H1 (cell line): ENCODE measurements around the gene IL21R. TPM values are rescaled to one million over a fixed set of nuclear protein-coding genes. Genes with fewer than 3 reads are reported as not detected.

Experiments used
- CTCF ChIA-PET: fragments of 300-600 bp; sonication (Branson Sonifier 250); formaldehyde crosslinking; loops from one replicate; lab custom pipeline; 2021; ENCODE audit not compliant: partially characterized antibody; lab: Charles Lee
- POLR2A ChIA-PET: fragments of 300-600 bp; sonication (Branson Sonifier 250); formaldehyde crosslinking; loops from one replicate; lab custom pipeline; 2021; ENCODE audit warnings: inconsistent platforms; ENCODE audit not compliant: partially characterized antibody; lab: Charles Lee
- DNase-seq, 2 experiments: peaks; one replicate each; pipeline versions ENCODE4 v3.0.0 to v3.0.0-alpha.2; 2010 to 2022; ENCODE audit warnings: low spot score in 2 of 2, low read depth in 1 of 2, mixed read lengths in 1 of 2
- FAIRE-seq: peaks from 2 replicates; lab custom pipeline; 2011; peaks lifted over from hg19 to GRCh38; lab: Jason Lieb, UNC
- H2AFZ ChIP-seq: 2 replicates; pipeline ENCODE4 v1.8.1; 2012; ENCODE audit warnings: low read length, inconsistent platforms
- H2AK5ac ChIP-seq: 2 replicates; pipeline ENCODE4 v1.6.1; 2013; ENCODE audit warnings: low read depth, low read length
- H2BK120ac ChIP-seq: replicated peaks from 2 replicates; pipeline ENCODE3; 2013; ENCODE audit warnings: low read depth, low read length, inconsistent platforms
- H2BK12ac ChIP-seq: 2 replicates; pipeline ENCODE4 v1.6.1; 2013; ENCODE audit warnings: low read depth, low read length
- H2BK15ac ChIP-seq: 2 replicates; pipeline ENCODE4 v1.6.1; 2013; ENCODE audit warnings: low read length
- H2BK20ac ChIP-seq: 2 replicates; pipeline ENCODE4 v1.6.1; 2013; ENCODE audit warnings: low read length
- H2BK5ac ChIP-seq: 2 replicates; pipeline ENCODE4 v1.6.1; 2013; ENCODE audit warnings: low read depth, low read length
- H3K14ac ChIP-seq: 2 replicates; pipeline ENCODE4 v1.6.1; 2013; ENCODE audit warnings: inconsistent platforms; ENCODE audit not compliant: insufficient read length
- H3K18ac ChIP-seq: 2 replicates; pipeline ENCODE4 v1.6.1; 2013; ENCODE audit warnings: low read length; ENCODE audit errors: extremely low read depth
- H3K23ac ChIP-seq: 2 replicates; pipeline ENCODE4 v1.6.1; 2013; ENCODE audit warnings: inconsistent platforms; ENCODE audit not compliant: insufficient read length
- H3K23me2 ChIP-seq: 2 replicates; pipeline ENCODE4 v1.6.1; 2013; ENCODE audit warnings: low read depth, low read length
- H3K27ac ChIP-seq: 2 replicates; pipeline ENCODE4 v1.6.1; 2011; ENCODE audit warnings: low read depth, low read length, inconsistent platforms
- H3K27me3 ChIP-seq, 4 experiments: replicated peaks in 1 of 4; 1 replicate in 1 of 4; 2 replicates in 3 of 4; pipeline versions ENCODE4 v1.6.1 to v1.8.1; 2011 to 2013; ENCODE audit warnings: low read length in 3 of 4, mild to moderate bottlenecking in 3 of 4, inconsistent platforms in 2 of 4, mixed read lengths in 2 of 4, moderate library complexity in 1 of 4; ENCODE audit not compliant: control insufficient read depth in 3 of 4, insufficient read depth in 3 of 4; ENCODE audit errors: extremely low read depth in 1 of 4
- H3K36me3 ChIP-seq, 4 experiments: 2 replicates each; pipeline versions ENCODE4 v1.6.1 to v1.8.1; 2011 to 2013; ENCODE audit warnings: mild to moderate bottlenecking in 4 of 4, low read length in 3 of 4, moderate library complexity in 2 of 4, control low read depth in 1 of 4, inconsistent platforms in 1 of 4; ENCODE audit not compliant: insufficient read depth in 4 of 4, control insufficient read depth in 2 of 4
- H3K4ac ChIP-seq: replicated peaks from 2 replicates; pipeline ENCODE3; 2013; ENCODE audit warnings: low read length, low read depth, mixed read lengths, inconsistent platforms; ENCODE audit not compliant: insufficient read length
- H3K4me1 ChIP-seq, 4 experiments: replicated peaks in 1 of 4; 1 replicate in 1 of 4; 2 replicates in 3 of 4; pipeline versions ENCODE4 v1.6.1 to v1.8.1; 2011 to 2013; ENCODE audit warnings: low read length in 3 of 4, inconsistent platforms in 2 of 4, mixed read lengths in 1 of 4; ENCODE audit not compliant: insufficient read depth in 4 of 4, control insufficient read depth in 3 of 4
- H3K4me2 ChIP-seq, 2 experiments: 2 replicates each; pipeline versions ENCODE4 v1.6.1 to v1.8.1; 2011 to 2013; ENCODE audit warnings: low read depth in 2 of 2, low read length in 2 of 2, control low read depth in 1 of 2, inconsistent platforms in 1 of 2, mild to moderate bottlenecking in 1 of 2; ENCODE audit not compliant: insufficient read depth in 1 of 2
- H3K4me3 ChIP-seq, 4 experiments: fragments of 200-600, 300-600 bp in 1 of 4; sonication (generic), shearing (Covaris generic), sonication (Bioruptor Twin) in 1 of 4; 2 replicates each; pipeline versions ENCODE4 v1.5.1 to v1.8.1; 2011 to 2016; ENCODE audit warnings: low read length in 4 of 4, low read depth in 3 of 4, control low read depth in 2 of 4, inconsistent platforms in 2 of 4, mild to moderate bottlenecking in 2 of 4, mixed read lengths in 1 of 4, moderate library complexity in 1 of 4; ENCODE audit not compliant: insufficient read depth in 2 of 4; ENCODE audit errors: extremely low read depth in 1 of 4
- H3K56ac ChIP-seq: replicated peaks from 2 replicates; pipeline ENCODE3; 2013; ENCODE audit warnings: low read depth, mild to moderate bottlenecking, mixed read lengths, low read length, inconsistent platforms; ENCODE audit not compliant: insufficient read length
- H3K79me1 ChIP-seq: 2 replicates; pipeline ENCODE4 v1.6.1; 2013; ENCODE audit warnings: low read depth, low read length, control low read depth
- H3K79me2 ChIP-seq, 2 experiments: 2 replicates each; pipeline versions ENCODE4 v1.6.1 to v1.8.1; 2012 to 2013; ENCODE audit warnings: low read length in 2 of 2, mild to moderate bottlenecking in 2 of 2, inconsistent platforms in 1 of 2; ENCODE audit not compliant: insufficient read depth in 2 of 2, control insufficient read depth in 1 of 2
- H3K9ac ChIP-seq, 4 experiments: replicated peaks in 1 of 4; 1 replicate in 1 of 4; 2 replicates in 3 of 4; pipeline versions ENCODE4 v1.6.1 to v1.8.1; 2011 to 2013; ENCODE audit warnings: low read depth in 3 of 4, low read length in 3 of 4, control low read depth in 2 of 4, mild to moderate bottlenecking in 2 of 4, moderate library complexity in 2 of 4, inconsistent platforms in 1 of 4; ENCODE audit errors: extremely low read depth in 1 of 4
- H3K9me3 ChIP-seq, 2 experiments: 2 replicates each; pipeline versions ENCODE4 v1.6.1 to v1.8.1; 2012 to 2013; ENCODE audit warnings: mild to moderate bottlenecking in 2 of 2, moderate library complexity in 2 of 2, control low read depth in 1 of 2, inconsistent platforms in 1 of 2, low read depth in 1 of 2, low read length in 1 of 2, mixed read lengths in 1 of 2; ENCODE audit not compliant: insufficient read depth in 2 of 2
- H4K20me1 ChIP-seq, 2 experiments: replicated peaks in 1 of 2; 2 replicates each; pipeline versions ENCODE3 to v1.8.1; 2011 to 2013; ENCODE audit warnings: inconsistent platforms in 2 of 2, low read length in 2 of 2, mild to moderate bottlenecking in 1 of 2; ENCODE audit not compliant: insufficient read depth in 2 of 2, control insufficient read depth in 1 of 2
- H4K5ac ChIP-seq: 2 replicates; pipeline ENCODE4 v1.6.1; 2013; ENCODE audit warnings: low read length, low read depth, mixed read lengths, inconsistent platforms; ENCODE audit not compliant: insufficient read length
- H4K8ac ChIP-seq: 2 replicates; pipeline ENCODE4 v1.8.0; 2013; ENCODE audit warnings: mild to moderate bottlenecking, moderate library complexity, low read length, inconsistent platforms; ENCODE audit not compliant: insufficient read depth; ENCODE audit errors: extremely low read depth
- H4K91ac ChIP-seq: replicated peaks from 2 replicates; pipeline ENCODE3; 2013; ENCODE audit warnings: low read length, mixed read lengths, inconsistent platforms; ENCODE audit not compliant: insufficient read length
- ASH2L ChIP-seq: fragments of 200-600, 300-600 bp; sonication (generic); IDR thresholded peaks from one replicate; pipeline ENCODE4 v1.7.1; 2017; ENCODE audit warnings: low read length
- FOSL1 ChIP-seq: IDR thresholded peaks from 2 replicates; pipeline ENCODE4 v1.6.1; 2011; ENCODE audit warnings: mild to moderate bottlenecking, low read depth, low read length, moderate library complexity; ENCODE audit not compliant: insufficient read depth
- HDAC2 ChIP-seq, 2 experiments: fragments of 300-600 bp in 1 of 2; sonication (generic) in 1 of 2; IDR thresholded peaks; 2 replicates each; pipeline ENCODE4 v1.6.1; 2011 to 2012; ENCODE audit warnings: low read depth in 2 of 2, low read length in 2 of 2, mild to moderate bottlenecking in 2 of 2, moderate library complexity in 2 of 2, borderline replicate concordance in 1 of 2, inconsistent platforms in 1 of 2
- JUN ChIP-seq: IDR thresholded peaks from 2 replicates; pipeline ENCODE4 v1.6.1; 2011; ENCODE audit warnings: low read depth, mild to moderate bottlenecking, improper control_type of control experiment, low read length
- JUND ChIP-seq: IDR thresholded peaks from 2 replicates; pipeline ENCODE4 v1.6.1; 2011; ENCODE audit warnings: mild to moderate bottlenecking, improper control_type of control experiment, low read length
- KDM1A ChIP-seq: fragments of 200-600, 300-600 bp; sonication (generic); IDR thresholded peaks from 2 replicates; pipeline ENCODE4 v1.7.1; 2016; ENCODE audit warnings: mild to moderate bottlenecking, low read length, borderline replicate concordance
- SIRT6 ChIP-seq: IDR thresholded peaks from one replicate; pipeline ENCODE4 v1.7.1; 2012; ENCODE audit warnings: low read length, inconsistent platforms
- SIX5 ChIP-seq: IDR thresholded peaks from 2 replicates; pipeline ENCODE4 v1.6.1; 2011; ENCODE audit warnings: mild to moderate bottlenecking, low read depth, low read length
- SP2 ChIP-seq: IDR thresholded peaks from 2 replicates; pipeline ENCODE4 v1.6.1; 2012; ENCODE audit warnings: mild to moderate bottlenecking, low read length, inconsistent platforms
- SRF ChIP-seq: IDR thresholded peaks from 2 replicates; pipeline ENCODE4 v1.6.1; 2011; ENCODE audit warnings: mild to moderate bottlenecking, low read depth, low read length, moderate library complexity
- SUZ12 ChIP-seq: fragments of 200-600 bp; sonication (generic); IDR thresholded peaks from 2 replicates; pipeline ENCODE4 v1.6.1; 2012; ENCODE audit warnings: mild to moderate bottlenecking, inconsistent platforms, low read length, moderate library complexity, mixed read lengths
- TAF7 ChIP-seq: optimal IDR thresholded peaks from 2 replicates; pipeline ENCODE3; 2011; ENCODE audit warnings: low read depth, mild to moderate bottlenecking, inconsistent platforms, low read length, moderate library complexity, borderline replicate concordance
- WGBS, 2 experiments: shearing (Covaris generic) in 1 of 2; methylation state at CpG; one replicate each; pipeline versions ENCODE4 v1.1.6 to v1.1.7; 2013 to 2015; ENCODE audit warnings: low lambda C conversion rate in 2 of 2, mixed read lengths in 2 of 2, inconsistent platforms in 1 of 2, low coverage in 1 of 2, missing lambda C conversion rate in 1 of 2; ENCODE audit not compliant: insufficient replicate concordance in 2 of 2, insufficient coverage in 1 of 2, insufficient read length in 1 of 2; ENCODE audit errors: extremely low coverage in 1 of 2, missing lambda C conversion rate in 1 of 2; 5-methylcytosine and 5-hydroxymethylcytosine counted together
- polyA plus RNA-seq, 7 experiments: library from polyadenylated mRNA; depleted of rRNA in 3 of 7; stranded (reverse) in 5 of 7; unstranded in 2 of 7; fragments of >200 nt in 5 of 7; fragments of 200-250 nt in 2 of 7; gene quantifications; 1 replicate in 5 of 7; 2 replicates in 1 of 7; 4 replicates in 1 of 7; pipeline versions ENCODE4 v1.2.1 to v1.2.3, GENCODE V29; 2011 to 2013; ENCODE audit warnings: missing spikeins in 2 of 7, mixed read lengths in 2 of 7
- total RNA-seq: library from RNA; stranded (reverse); fragmentation: NEBNext Ultra II Directional; extraction: Animal tissue kit (Norgen Biotek cat#: 25700); gene quantifications from 2 replicates; pipeline ENCODE4 v1.2.1, GENCODE V29; 2021

The IL21R gene
- total and polyA plus RNA-seq, 2 of the 8 experiments (the other 6 are each of a cell fraction or from before 2014, with no cell fraction given) = 0.34 to 0.70 TPM

- H2AFZ ChIP-seq = peak overlapping the region; percentile 96; the same call in 1 of the 2 replicates
- DNase-seq = peak; percentile 41 to 88
- WGBS, 2 experiments = 61% methylated on average over 24 of the region's 27 CpGs; no CpG with 5 or more reads in 1 of the 2 experiments
- TF ChIP-seq SP2 (no peak), SRF (no peak), TAF7 (no peak), FOSL1 (no peak), JUN (no peak), SIX5 (no peak), SIRT6 (no peak), SUZ12 (no peak), KDM1A (peak; percentile 95), ASH2L (no peak), JUND (no peak), HDAC2 (IDR thresholded peaks at IDR 0.05; ENCODE audit: borderline replicate concordance in 1 of 2, low read depth in 2 of 2, low read length in 2 of 2) (peak in 1 of 2 experiments; percentile 97; a peak in 1 of 4 replicates)
These were observed 34.3 kb upstream of the IL21R start for GRCh38 chr16:27367461-27368357.

More at GRCh38 chr16:27367461-27368357, 34.3 kb upstream of the IL21R start:
- Histone ChIP-seq H3K79me1 (no peaks in the 10 kb centered on the region), H3K36me3 (peaks cover 0 to 3% (median 1%) of the 10 kb centered on the region in 4 experiments; a peak in 5 of 8 replicates), H4K5ac (no peak overlapping the region), H2BK20ac (no peak overlapping the region), H3K23ac (no peak overlapping the region), H3K9me3 (no peaks in the 10 kb centered on the region), H4K8ac (peak overlapping the region; percentile 65; the same call in 1 of the 2 replicates), H3K79me2 (no peaks in the 10 kb centered on the region), H3K18ac (no peak overlapping the region), H3K56ac (no peak overlapping the region), H2AK5ac (no peak overlapping the region), H2BK12ac (peak overlapping the region; percentile 69; the same call in 1 of the 2 replicates), H2BK15ac (no peak overlapping the region), H3K4ac (no peak overlapping the region), H2BK120ac (peak overlapping the region; percentile 75), H3K9ac (no peak overlapping the region), H3K27me3 (no peaks in the 10 kb centered on the region), H3K4me3 (no peak overlapping the region), H3K23me2 (no peaks in the 10 kb centered on the region), H3K4me1 (no peaks in the 10 kb centered on the region; a peak in 3 of 7 replicates), H3K4me2 (peak overlapping the region in 1 of 2 experiments; percentile 50; a peak in 3 of 4 replicates), H4K91ac (peak overlapping the region; percentile 64), H3K14ac (no peak overlapping the region), H4K20me1 (no peaks in the 10 kb centered on the region), H2BK5ac (no peak overlapping the region), H3K27ac (no peak overlapping the region)
- CTCF ChIA-PET = interaction anchor here (0.6 to 8.6 kb wide), 51 partner anchors 7 to 432 kb away, joined by 3 to 241 read pairs (median 4); no protein-coding TSS in a partner anchor
- POLR2A ChIA-PET = interaction anchor here (0.7 to 1.8 kb wide), 2 partner anchors 11 to 127 kb away, joined by 3 to 6 read pairs; no protein-coding TSS in a partner anchor
- FAIRE-seq = peak; percentile 58
